SK-N-MC (cell line): ENCODE measurements around the gene ZEB2.
A peak's percentile ranks its signal among the peaks of the same experiment; 100 is the strongest.

Experiments
- DNase-seq: peaks from one replicate; pipeline ENCODE4 v3.0.0-alpha.2; 2011; ENCODE audit warnings: low read depth, low spot score
- H3K27ac ChIP-seq: fragments of 200-600 bp; sonication (generic); 2 replicates; pipeline ENCODE4 v1.5.1; 2016; ENCODE audit warnings: mixed run types
- H3K36me3 ChIP-seq: fragments of 200-600 bp; sonication (generic); 2 replicates; pipeline ENCODE4 v1.6.1; 2017; ENCODE audit warnings: antibody characterized with exemption, low read length, mixed read lengths; ENCODE audit not compliant: insufficient read depth
- H3K4me3 ChIP-seq: fragments of 200-600 bp; sonication (generic); 2 replicates; pipeline ENCODE4 v1.5.1; 2016
- H3K9ac ChIP-seq: fragments of 200-600 bp; sonication (generic); 2 replicates; pipeline ENCODE4 v1.8.0; 2017; ENCODE audit warnings: mixed run types, mixed read lengths; ENCODE audit not compliant: insufficient read length
- H3K9me3 ChIP-seq: fragments of 200-600 bp; sonication (generic); 2 replicates; pipeline ENCODE4 v1.6.1; 2017; ENCODE audit warnings: low read depth, mild to moderate bottlenecking, antibody characterized with exemption, low read length, moderate library complexity, mixed read lengths
- EZH2 ChIP-seq: fragments of 200-600 bp; sonication (generic); IDR thresholded peaks from one replicate; pipeline ENCODE4 v1.6.1; 2017; ENCODE audit warnings: antibody characterized with exemption
- FOXP2 ChIP-seq: optimal IDR thresholded peaks from 2 replicates; pipeline ENCODE3; 2011; ENCODE audit warnings: mild to moderate bottlenecking, moderate library complexity; ENCODE audit not compliant: insufficient read depth; ENCODE audit errors: extremely low read length, control extremely low read depth
- POLR2AphosphoS5 ChIP-seq: IDR thresholded peaks from 2 replicates; pipeline ENCODE4 v1.6.1; 2012; ENCODE audit warnings: mild to moderate bottlenecking, low read depth, low read length, borderline replicate concordance

ZEB2 gene

DNA sequence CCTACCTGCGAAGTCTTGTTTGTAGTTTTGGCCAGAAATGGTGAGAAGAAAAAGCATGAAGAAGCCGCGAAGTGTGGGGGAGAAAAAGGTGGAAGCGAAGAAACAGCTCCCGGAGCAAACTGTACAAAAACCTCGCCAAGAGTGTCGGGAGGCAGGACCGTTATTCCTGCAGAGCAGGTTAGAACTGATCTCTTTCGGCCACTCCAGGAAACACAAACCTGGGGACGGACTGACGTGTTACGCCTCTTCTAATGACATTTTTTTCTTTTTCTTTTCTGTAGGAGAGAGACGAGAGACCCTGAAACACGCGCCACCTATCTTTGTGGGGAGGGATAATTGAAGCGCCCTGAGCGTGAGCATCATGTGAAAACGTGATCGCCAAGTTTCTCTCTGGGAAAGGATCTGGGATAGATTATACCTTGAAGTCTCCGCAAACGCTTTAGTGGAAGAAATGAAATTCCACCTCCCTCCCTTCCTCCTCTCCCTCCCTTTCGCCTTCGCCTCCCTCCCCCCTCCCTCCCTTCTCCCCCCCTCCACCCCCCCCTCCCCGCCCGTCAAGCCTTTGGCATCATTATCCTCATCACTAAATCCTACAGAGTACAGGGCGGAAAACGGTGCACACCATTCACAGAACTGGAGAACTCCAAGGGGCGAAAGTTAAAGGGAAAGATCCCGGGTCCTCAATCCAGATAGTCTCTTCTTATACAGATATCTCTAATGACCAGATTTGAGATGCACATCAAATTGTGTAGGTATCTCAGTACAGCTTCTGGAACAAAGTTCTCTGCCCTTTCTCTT is at the start of gene ZEB2:
Gene ZEB2 (minus strand): TSS at position 186 of the 798 bp plus-strand sequence. CDS start 2,769 bp downstream, outside the sequence.
- peak; percentile 97 for DNase-seq
- H3K4me3 ChIP-seq, result peak within 1 kb of the TSS; percentile 92
- peak within 1 kb of the TSS; percentile 96 for H3K9ac ChIP-seq

DNA sequence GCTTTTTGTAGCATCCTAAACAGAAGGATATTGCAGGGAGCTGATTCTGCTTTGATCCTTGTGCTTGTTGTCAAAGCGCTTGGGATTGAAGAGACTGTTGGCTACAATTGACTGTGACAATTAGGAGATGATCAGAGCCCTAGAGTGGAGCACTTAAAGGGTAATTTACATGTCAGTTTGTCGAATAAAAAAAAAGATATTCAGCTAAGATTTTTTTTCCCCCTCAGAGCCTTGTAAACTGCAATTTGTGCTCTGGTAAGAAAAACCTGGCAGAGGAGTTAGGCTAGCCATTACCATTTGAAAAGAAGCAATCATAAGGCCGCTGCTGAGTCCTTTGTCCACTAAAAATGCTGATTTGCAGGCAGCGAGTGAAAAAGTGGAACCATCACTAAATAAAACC is 47.8 kb upstream of the ZEB2 start:
- no peak overlapping the region for H3K4me3 ChIP-seq

More for the DNA sequence above, at the start of gene ZEB2:
- TF ChIP-seq EZH2 (no peak), POLR2AphosphoS5 (peak; percentile 91)
- H3K27ac ChIP-seq, result peak within 1 kb of the TSS; percentile 99
- no peaks in the 10 kb centered on the region for H3K9me3 ChIP-seq
- H3K36me3 ChIP-seq, result peaks cover 17% of the 10 kb centered on the region

DNA sequence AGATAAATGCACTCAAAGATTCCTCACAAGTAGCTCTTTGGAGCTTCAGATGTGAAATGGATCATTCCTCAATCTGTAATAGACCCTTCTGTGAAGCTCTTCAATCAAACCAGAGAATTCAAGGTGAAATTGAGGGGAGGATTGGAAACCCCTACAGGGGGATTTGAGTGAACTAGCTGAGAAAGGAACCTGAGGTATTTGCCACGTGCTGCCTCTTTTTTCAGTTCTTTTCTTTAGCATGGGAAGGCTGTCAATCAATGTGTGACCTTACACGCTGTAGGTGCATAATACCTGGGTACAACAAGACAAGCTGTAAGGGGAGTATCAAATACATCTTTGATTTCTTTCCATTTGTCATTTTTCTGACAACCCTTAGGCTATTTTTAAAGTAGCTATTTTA is 46.5 kb upstream of the ZEB2 start:
- no peak for DNase-seq
- H3K9ac ChIP-seq, result no peak overlapping the region
- no peak overlapping the region for H3K27ac ChIP-seq
- no peaks in the 10 kb centered on the region for H3K36me3 ChIP-seq
- no peaks in the 10 kb centered on the region for H3K9me3 ChIP-seq
- TF ChIP-seq EZH2 (no peak), POLR2AphosphoS5 (no peak), FOXP2 (no peak)
- no peak overlapping the region for H3K4me3 ChIP-seq

More for the DNA sequence above, 47.8 kb upstream of the ZEB2 start:
- Histone ChIP-seq H3K27ac (no peak overlapping the region), H3K9ac (no peak overlapping the region), H3K9me3 (no peaks in the 10 kb centered on the region), H3K36me3 (no peaks in the 10 kb centered on the region)
- DNase-seq, result no peak
- no peak for TF ChIP-seq EZH2
- no peak for TF ChIP-seq FOXP2
- no peak for TF ChIP-seq POLR2AphosphoS5

DNA sequence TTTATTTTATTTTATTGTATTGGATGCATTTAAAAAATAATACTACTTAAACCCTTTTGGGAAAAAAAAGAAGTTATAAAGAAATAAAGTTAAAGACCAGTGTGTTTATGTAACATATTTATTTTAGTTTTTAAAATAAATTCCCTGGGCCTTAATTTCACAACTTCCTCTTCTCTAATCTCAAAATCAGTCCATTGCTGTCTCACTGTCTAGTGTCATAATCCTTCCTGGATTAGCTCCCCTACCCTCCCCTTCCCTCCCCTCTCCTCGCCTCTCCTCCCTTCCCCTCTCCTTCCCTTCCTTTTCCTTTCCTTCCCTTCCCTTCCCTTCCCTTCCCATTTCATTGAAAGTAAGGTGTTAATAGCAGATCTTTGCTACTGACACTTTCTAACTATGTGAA is 40.3 kb upstream of the ZEB2 start:
- Histone ChIP-seq H3K4me3 (no peak overlapping the region), H3K27ac (no peak overlapping the region), H3K36me3 (no peaks in the 10 kb centered on the region), H3K9me3 (no peaks in the 10 kb centered on the region), H3K9ac (no peak overlapping the region)
- DNase-seq, result no peak
- TF ChIP-seq FOXP2, result no peak
- no peak for TF ChIP-seq EZH2
- TF ChIP-seq POLR2AphosphoS5, result no peak

DNA sequence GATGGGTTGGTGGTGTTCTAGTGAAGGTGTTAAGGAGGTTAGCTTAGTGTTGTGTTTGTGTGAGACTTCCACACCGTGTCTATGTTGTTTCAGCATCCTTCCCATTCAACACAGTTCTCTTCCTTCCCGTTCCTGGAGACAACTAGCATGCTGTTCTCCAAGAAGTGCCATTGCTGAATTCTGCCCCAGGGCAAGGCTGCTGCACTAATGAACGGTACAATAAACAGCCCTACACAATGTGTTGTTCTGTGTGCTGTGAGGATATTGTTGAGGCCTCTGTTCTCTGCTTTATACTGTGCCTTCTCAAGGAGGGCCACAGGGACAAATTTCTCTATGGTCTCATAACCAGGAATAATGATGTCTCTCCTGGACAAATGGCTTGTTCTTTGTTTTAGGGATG is 39.8 kb upstream of the ZEB2 start:
- H3K9ac ChIP-seq, result no peak overlapping the region
- no peak overlapping the region for H3K27ac ChIP-seq
- no peak overlapping the region for H3K4me3 ChIP-seq
- no peaks in the 10 kb centered on the region for H3K36me3 ChIP-seq
- TF ChIP-seq FOXP2, result no peak
- TF ChIP-seq EZH2, result no peak
- no peak for TF ChIP-seq POLR2AphosphoS5
- no peaks in the 10 kb centered on the region for H3K9me3 ChIP-seq
- DNase-seq, result no peak

DNA sequence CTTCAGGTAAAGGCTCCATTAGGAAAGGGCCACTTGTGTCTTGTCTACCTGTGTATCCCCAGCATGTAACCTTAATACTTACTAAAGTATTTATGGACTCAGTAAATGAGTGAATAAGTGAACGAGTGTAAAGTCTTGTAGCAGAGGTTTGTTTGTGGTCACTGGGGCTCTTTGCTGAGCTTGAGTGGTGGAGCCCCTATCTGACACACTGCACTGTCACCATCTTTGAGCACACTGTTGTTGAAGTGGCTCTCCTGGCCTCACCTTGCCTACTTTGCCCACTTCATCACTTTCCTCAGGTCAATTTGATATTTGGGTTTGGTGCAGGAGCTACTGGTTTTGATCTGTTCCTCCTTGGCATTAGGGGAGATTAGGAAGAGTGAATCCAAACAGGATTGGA is 39.3 kb upstream of the ZEB2 start:
- H3K36me3 ChIP-seq, result no peaks in the 10 kb centered on the region
- H3K4me3 ChIP-seq, result no peak overlapping the region
- H3K27ac ChIP-seq, result no peak overlapping the region
- H3K9ac ChIP-seq, result no peak overlapping the region
- DNase-seq, result no peak
- no peaks in the 10 kb centered on the region for H3K9me3 ChIP-seq
- TF ChIP-seq FOXP2, result no peak
- TF ChIP-seq EZH2, result no peak

DNA sequence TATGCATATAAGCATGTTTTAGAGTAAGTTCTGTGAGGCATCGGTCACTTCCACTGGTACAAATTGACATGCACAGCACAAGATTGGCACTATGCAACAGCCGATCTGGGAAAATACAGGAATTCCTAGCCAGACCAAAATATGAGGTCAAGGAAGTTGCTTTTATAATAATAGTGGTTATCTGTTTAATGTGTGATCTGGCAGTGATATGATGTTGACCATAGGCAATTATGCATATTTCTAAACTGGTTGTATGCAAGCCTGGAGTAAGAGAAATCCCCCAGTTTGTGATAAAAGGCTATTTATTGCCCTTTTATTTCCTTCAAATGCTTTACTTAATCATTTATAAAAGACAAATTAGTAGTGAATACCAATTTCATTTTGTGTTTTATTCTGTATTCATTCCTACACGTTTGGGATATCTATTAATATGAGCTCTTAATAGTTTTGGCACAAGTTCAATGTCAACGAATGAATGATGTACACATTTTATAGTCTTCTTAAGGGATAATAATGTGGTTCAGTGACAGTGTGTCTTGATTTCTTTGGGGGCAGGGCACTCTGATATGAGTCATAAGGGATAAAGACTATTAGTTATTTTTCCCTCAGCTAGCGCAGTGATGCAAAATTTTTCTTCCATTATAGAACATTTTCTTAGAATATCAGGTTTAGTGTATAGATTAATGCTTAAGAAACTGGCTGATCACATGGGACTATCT is 34.7 kb upstream of the ZEB2 start:
- no peaks in the 10 kb centered on the region for H3K9me3 ChIP-seq
- no peak for TF ChIP-seq EZH2
- TF ChIP-seq POLR2AphosphoS5, result no peak
- TF ChIP-seq FOXP2, result no peak
- no peak overlapping the region for H3K4me3 ChIP-seq
- no peak overlapping the region for H3K27ac ChIP-seq
- H3K9ac ChIP-seq, result no peak overlapping the region
- DNase-seq, result no peak
- H3K36me3 ChIP-seq, result no peaks in the 10 kb centered on the region

DNA sequence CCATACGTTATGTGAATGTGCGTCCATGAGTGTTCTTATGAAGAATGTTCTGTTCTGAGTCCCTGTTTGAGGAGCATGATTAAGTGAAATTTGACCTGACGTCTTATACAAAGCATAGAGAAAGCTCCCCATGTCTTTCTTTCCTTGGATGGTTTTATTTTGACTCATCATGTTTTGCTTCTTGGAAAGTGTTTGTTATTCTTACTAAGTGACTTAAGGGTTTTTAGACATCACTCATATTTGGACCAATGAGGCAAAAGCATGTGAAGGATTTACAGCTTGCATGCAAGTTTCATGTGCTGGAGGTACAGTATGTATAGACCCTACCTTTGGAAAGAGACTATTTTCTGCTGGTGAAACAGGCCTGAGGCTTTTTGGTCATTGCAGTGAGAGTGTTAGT is 33.5 kb upstream of the ZEB2 start:
- no peak overlapping the region for H3K4me3 ChIP-seq
- no peak overlapping the region for H3K27ac ChIP-seq
- H3K9ac ChIP-seq, result no peak overlapping the region
- H3K9me3 ChIP-seq, result no peaks in the 10 kb centered on the region
- TF ChIP-seq EZH2, result no peak
- TF ChIP-seq FOXP2, result no peak
- no peak for TF ChIP-seq POLR2AphosphoS5
- H3K36me3 ChIP-seq, result no peaks in the 10 kb centered on the region
- no peak for DNase-seq
